HepG2 (cell line): ENCODE measurements around the gene GLIS2. TPM values are rescaled to one million over a fixed set of nuclear protein-coding genes. Genes with fewer than 3 reads are reported as not detected.

Source experiments
- CREB1 ChIP-seq, 2 experiments: fragments of 450-650 bp in 1 of 2; IDR thresholded peaks; 2 replicates each; pipeline ENCODE4 v1.6.1; 2016 to 2017; ENCODE audit warnings: control low read depth in 1 of 2, mild to moderate bottlenecking in 1 of 2, missing compliant biosample characterization in 1 of 2, missing genetic modification characterization in 1 of 2
- DMTF1 ChIP-seq: sonication (generic); formaldehyde crosslinking; IDR thresholded peaks from 2 replicates; pipeline ENCODE4 v1.4.0; 2020; ENCODE audit warnings: mild to moderate bottlenecking, missing genetic modification reagents
- EHMT2 ChIP-seq: fragments of 200-600 bp; sonication (generic); IDR thresholded peaks from 2 replicates; pipeline ENCODE4 v1.7.0; 2017; ENCODE audit warnings: antibody characterized with exemption, low read depth, low read length, borderline replicate concordance
- HMGXB4 ChIP-seq, 2 experiments: sonication (generic) in 1 of 2; formaldehyde crosslinking in 1 of 2; IDR thresholded peaks; 2 replicates each; pipeline versions ENCODE4 v1.4.0 to v1.6.1; 2018 to 2020; ENCODE audit warnings: missing genetic modification reagents in 2 of 2, borderline replicate concordance in 1 of 2, low read depth in 1 of 2, mild to moderate bottlenecking in 1 of 2, missing biosample characterization in 1 of 2
- MEIS2 ChIP-seq: sonication (generic); formaldehyde crosslinking; IDR thresholded peaks from 2 replicates; pipeline ENCODE4 v1.9.0; 2021; ENCODE audit warnings: mild to moderate bottlenecking, missing genetic modification reagents
- PAX8 ChIP-seq: sonication (generic); formaldehyde crosslinking; IDR thresholded peaks from 2 replicates; pipeline ENCODE4 v1.8.0; 2022; ENCODE audit warnings: mild to moderate bottlenecking, missing genetic modification reagents, borderline replicate concordance
- POGK ChIP-seq: sonication (generic); formaldehyde crosslinking; conservative IDR thresholded peaks from 2 replicates; pipeline ENCODE4 v1.8.0; 2022; ENCODE audit warnings: mild to moderate bottlenecking, moderate library complexity, missing genetic modification reagents
- SALL2 ChIP-seq: sonication (generic); formaldehyde crosslinking; IDR thresholded peaks from 2 replicates; pipeline ENCODE4 v1.8.1; 2023; ENCODE audit warnings: mild to moderate bottlenecking, missing genetic modification reagents, inconsistent platforms
- UBTF ChIP-seq: sonication (generic); formaldehyde crosslinking; IDR thresholded peaks from 2 replicates; pipeline ENCODE4 v1.4.0; 2020; ENCODE audit warnings: mild to moderate bottlenecking, missing genetic modification reagents
- YEATS4 ChIP-seq: sonication (generic); formaldehyde crosslinking; IDR thresholded peaks from 2 replicates; pipeline ENCODE4 v1.4.0; 2020; ENCODE audit warnings: missing genetic modification reagents, borderline replicate concordance
- ZBTB26 ChIP-seq: IDR thresholded peaks from 2 replicates; pipeline ENCODE4 v1.6.1; 2016; ENCODE audit warnings: missing compliant biosample characterization, missing genetic modification reagents, borderline replicate concordance
- ZMYM4 ChIP-seq: sonication (generic); formaldehyde crosslinking; IDR thresholded peaks from 2 replicates; pipeline ENCODE4 v1.8.1; 2023; ENCODE audit warnings: mild to moderate bottlenecking, missing genetic modification reagents
- ZNF235 ChIP-seq: sonication (generic); formaldehyde crosslinking; IDR thresholded peaks from 2 replicates; pipeline ENCODE4 v1.8.1; 2023; ENCODE audit warnings: mild to moderate bottlenecking, missing genetic modification reagents, borderline replicate concordance
- ZNF512 ChIP-seq: sonication (generic); formaldehyde crosslinking; IDR thresholded peaks from 2 replicates; pipeline ENCODE4 v1.4.0; 2020; ENCODE audit warnings: mild to moderate bottlenecking, missing genetic modification reagents
- ZNF629 ChIP-seq: sonication (generic); formaldehyde crosslinking; conservative IDR thresholded peaks from 2 replicates; pipeline ENCODE4 v1.5.0; 2020; ENCODE audit warnings: missing genetic modification reagents
- polyA plus RNA-seq, 8 experiments: library from polyadenylated mRNA; depleted of rRNA in 3 of 8; stranded (reverse) in 7 of 8; unstranded in 1 of 8; fragments of >200 nt; fragmentation: Illumina TruSeq in 4 of 8; extraction: Trizol in 4 of 8; gene quantifications; 2 replicates each; pipeline versions ENCODE4 v1.2.1 to v1.2.3, GENCODE V29; 2011 to 2016; ENCODE audit warnings: low read depth in 4 of 8, missing spikeins in 1 of 8, mixed read lengths in 1 of 8; ENCODE audit not compliant: insufficient read depth in 1 of 8
- total RNA-seq, 5 experiments: library from RNA; depleted of rRNA; stranded (reverse); fragments of >200 nt; fragmentation: Illumina TruSeq; extraction: Trizol; gene quantifications; 2 replicates each; pipeline ENCODE4 v1.2.3, GENCODE V29; 2016; ENCODE audit warnings: low read depth in 1 of 5

Gene GLIS2
- total and polyA plus RNA-seq, 2 of the 13 experiments (the other 11 are each of a cell fraction or from before 2014, with no cell fraction given): 0.28 to 0.29 TPM

- TF ChIP-seq EHMT2 (no peak), PAX8 (0 out of 2 replicates have a peak, but pooled peaks have one; percentile 34), DMTF1 (0 out of 2 replicates have a peak, but pooled peaks have one; percentile 44), ZMYM4 (peak; percentile 68), ZNF235 (CRISPR knock-in tag) (0 out of 2 replicates have a peak, but pooled peaks have one; percentile 74), ZBTB26 (0 out of 2 replicates have a peak, but pooled peaks have one; percentile 36), ZNF629 (CRISPR knock-in tag) (peak; percentile 76), YEATS4 (no peak), MEIS2 (CRISPR knock-in tag) (peak; percentile 46; the same call in 1 of the 2 replicates), POGK (CRISPR knock-in tag) (peak; percentile 55; the same call in 1 of the 2 replicates), UBTF (CRISPR knock-in tag) (peak; percentile 5; the same call in 1 of the 2 replicates), CREB1 (IDR thresholded peaks at IDR 0.05) (peak; percentile 19; the same call in 1 of the 2 replicates), CREB1 (CRISPR knock-in tag; IDR thresholded peaks at IDR 0.05) (no peak), ZNF512 (CRISPR knock-in tag) (no peak), SALL2 (CRISPR knock-in tag) (peak; percentile 66; the same call in 1 of the 2 replicates), HMGXB4 (CRISPR knock-in tag; IDR thresholded peaks at IDR 0.05; ENCODE audit: borderline replicate concordance in 1 of 2, low read depth in 1 of 2) (peak in 1 of 2 experiments; percentile 62; a peak in 1 of 4 replicates)
Observed at GRCh38 chr16:4371357-4372000, 55.6 kb downstream of the GLIS2 start, which contains the start of gene VASN (continued).
